Right lobe of liver (tissue), 6 donors: ENCODE measurements around the gene SIL1. TPM values are rescaled to one million over a fixed set of nuclear protein-coding genes. Genes with fewer than 3 reads are reported as not detected.
A peak's percentile ranks its signal among the peaks of the same experiment; 100 is the strongest.

Experiments used
- ATAC-seq, 4 donors: fragments of 200-7000 bp; cut with Tn5 transposase; one replicate each; pipeline ENCODE4 v1.9.1; 2020; ENCODE audit warnings: mild to moderate bottlenecking in 4 of 4, moderate library complexity in 4 of 4
- DNase-seq, 3 donors: peaks; one replicate each; pipeline ENCODE4 v3.0.0-alpha.2; 2020
- H3K27ac ChIP-seq, 3 donors: fragments of 200-600 bp; one replicate each; pipeline ENCODE4 v1.8.0; 2022
- H3K27me3 ChIP-seq, 2 donors: fragments of 200-600 bp; one replicate each; pipeline ENCODE4 v1.8.0; 2022
- H3K36me3 ChIP-seq, 4 donors: fragments of 200-600 bp; sonication (generic) in 1 of 4; one replicate each; pipeline versions ENCODE4 v1.5.1 to v1.8.0; 2017 to 2022; ENCODE audit warnings: control low read depth in 1 of 4
- H3K4me1 ChIP-seq, 4 donors: fragments of 200-600 bp; sonication (generic) in 1 of 4; one replicate each; pipeline versions ENCODE4 v1.5.1 to v1.8.0; 2017 to 2022; ENCODE audit warnings: control low read depth in 1 of 4
- H3K4me3 ChIP-seq, 3 donors: fragments of 200-600 bp; one replicate each; pipeline ENCODE4 v1.8.0; 2022
- H3K9me3 ChIP-seq, 4 donors: fragments of 200-600 bp; sonication (generic) in 1 of 4; one replicate each; pipeline versions ENCODE4 v1.5.1 to v1.8.0; 2017 to 2022; ENCODE audit warnings: control low read depth in 1 of 4
- CTCF ChIP-seq, 4 donors: fragments of 200-600 bp in 3 of 4; fragments of 450-650 bp in 1 of 4; IDR thresholded peaks; one replicate each; pipeline versions ENCODE4 v1.5.1 to v1.8.0; 2016 to 2022; ENCODE audit warnings: antibody characterized with exemption in 4 of 4, mild to moderate bottlenecking in 2 of 4
- POLR2A ChIP-seq: fragments of 450-650 bp; IDR thresholded peaks from one replicate; pipeline ENCODE4 v1.6.1; 2017; ENCODE audit warnings: antibody characterized with exemption, mild to moderate bottlenecking
- WGBS: methylation state at CpG from one replicate; pipeline ENCODE4 v1.1.6; 2018; ENCODE audit warnings: low coverage, low lambda C conversion rate; ENCODE audit not compliant: insufficient coverage; ENCODE audit errors: missing lambda C conversion rate; 5-methylcytosine and 5-hydroxymethylcytosine counted together
- intact Hi-C, 2 donors: fragments of 100-400 bp; cut with DNase I; formaldehyde crosslinking; loops; one replicate each; pipeline versions ENCODE4 v1.11.2 to v1.14.1; 2022
- total RNA-seq, 6 experiments: library from RNA; depleted of rRNA in 2 of 6; stranded (reverse); fragments of >200 nt in 2 of 6; fragmentation: NEBNext Ultra II Directional in 3 of 6; extraction: Animal tissue kit (Norgen Biotek cat#: 25700) in 3 of 6; gene quantifications; one replicate each; pipeline versions ENCODE4 v1.1.0 to v1.2.4, GENCODE V29; 2016 to 2023
- donor health status: DM: no; HTN: yes; CAD: no.
- donor health status: DM: no; HTN: no; CAD: no.
- donor health status: DM: no; HTN: no; CAD: no.
- donor health status: DM: no; HTN: yes; CAD: no.
- donor health status: DM: no; HTN: yes; CAD: no.

SIL1 gene
- total RNA-seq, 6 experiments from 2014 or later: 57.6 to 94.9 (median 67.0) TPM

- intact Hi-C loops: no loop called here
- no peaks in the 10 kb centered on the region for H3K36me3 ChIP-seq
- DNase-seq (no peak), ATAC-seq (no peak)
- H3K27me3 ChIP-seq: no peaks in the 10 kb centered on the region
- no peak overlapping the region for H3K27ac ChIP-seq
- no peak overlapping the region for H3K4me3 ChIP-seq
- 71% methylated on average over 2 of the region's 3 CpGs for WGBS
- H3K4me1 ChIP-seq: no peaks in the 10 kb centered on the region
- TF ChIP-seq CTCF (IDR thresholded peaks at IDR 0.05) (no peak), POLR2A (no peak)
- no peaks in the 10 kb centered on the region for H3K9me3 ChIP-seq
Measured at GRCh38 chr5:139132515-139132914, 65.7 kb downstream of the SIL1 start.

GRCh38 chr5:139131921-139132432 lies 66.2 kb downstream of the SIL1 start:
- TF ChIP-seq CTCF (IDR thresholded peaks at IDR 0.05): no peak
- no peak for TF ChIP-seq POLR2A
- intact Hi-C loops: no loop called here
- no peak for DNase-seq
- Histone ChIP-seq H3K9me3 (no peaks in the 10 kb centered on the region), H3K36me3 (peaks cover 0 to 4% (median 0%) of the 10 kb centered on the region in 4 donors), H3K27me3 (no peaks in the 10 kb centered on the region), H3K4me3 (no peak overlapping the region), H3K4me1 (no peaks in the 10 kb centered on the region), H3K27ac (peak overlapping the region in 2 of 3 donors; percentile 8 to 28)
- ATAC-seq: peak; percentile 43 to 66 (median 58)
- 33% methylated on average over 1 of the region's 2 CpGs for WGBS

- DNase-seq (no peak), ATAC-seq (peak in 2 of 4 donors; percentile 16 to 28)
- Histone ChIP-seq H3K36me3 (peaks cover 0 to 8% (median 0%) of the 10 kb centered on the region in 4 donors), H3K27ac (peak overlapping the region in 2 of 3 donors; percentile 8 to 28), H3K9me3 (no peaks in the 10 kb centered on the region), H3K4me1 (no peaks in the 10 kb centered on the region), H3K27me3 (no peaks in the 10 kb centered on the region), H3K4me3 (no peak overlapping the region)
- intact Hi-C loops: no loop called here
- TF ChIP-seq POLR2A: no peak
- no peak for TF ChIP-seq CTCF (IDR thresholded peaks at IDR 0.05)
- WGBS: 75% methylated on average over 1 of the region's 6 CpGs
Measured at GRCh38 chr5:139131465-139131864, 66.7 kb downstream of the SIL1 start.

GRCh38 chr5:139131062-139131461 lies 67.1 kb downstream of the SIL1 start:
- intact Hi-C loops: no loop called here
- ATAC-seq (no peak), DNase-seq (no peak)
- H3K36me3 ChIP-seq: peaks cover 0 to 8% (median 0%) of the 10 kb centered on the region in 4 donors
- H3K4me1 ChIP-seq: no peaks in the 10 kb centered on the region
- 82% methylated on average over 2 of the region's 3 CpGs for WGBS
- no peaks in the 10 kb centered on the region for H3K9me3 ChIP-seq
- no peak overlapping the region for H3K4me3 ChIP-seq
- TF ChIP-seq POLR2A: no peak
- TF ChIP-seq CTCF (IDR thresholded peaks at IDR 0.05): no peak
- H3K27me3 ChIP-seq: no peaks in the 10 kb centered on the region
- H3K27ac ChIP-seq: no peak overlapping the region

GRCh38 chr5:139130214-139130613 lies 68.0 kb downstream of the SIL1 start:
- Histone ChIP-seq H3K4me3 (no peak overlapping the region), H3K4me1 (no peaks in the 10 kb centered on the region), H3K27ac (no peak overlapping the region), H3K36me3 (peaks cover 0 to 8% (median 0%) of the 10 kb centered on the region in 4 donors), H3K9me3 (no peaks in the 10 kb centered on the region), H3K27me3 (no peaks in the 10 kb centered on the region)
- TF ChIP-seq CTCF (IDR thresholded peaks at IDR 0.05) (no peak), POLR2A (no peak)
- WGBS: 83% methylated on average over 4 of the region's 4 CpGs
- intact Hi-C loops: no loop called here
- ATAC-seq: no peak
- DNase-seq: no peak
